H1 (cell line): ENCODE measurements around the gene PCDHGB5. TPM values are rescaled to one million over a fixed set of nuclear protein-coding genes. Genes with fewer than 3 reads are reported as not detected.

Experiments
- CTCF ChIA-PET: fragments of 300-600 bp; sonication (Branson Sonifier 250); formaldehyde crosslinking; loops from one replicate; lab custom pipeline; 2021; ENCODE audit not compliant: partially characterized antibody; lab: Charles Lee
- POLR2A ChIA-PET: fragments of 300-600 bp; sonication (Branson Sonifier 250); formaldehyde crosslinking; loops from one replicate; lab custom pipeline; 2021; ENCODE audit warnings: inconsistent platforms; ENCODE audit not compliant: partially characterized antibody; lab: Charles Lee
- DNase-seq, 2 experiments: peaks; one replicate each; pipeline versions ENCODE4 v3.0.0 to v3.0.0-alpha.2; 2010 to 2022; ENCODE audit warnings: low spot score in 2 of 2, low read depth in 1 of 2, mixed read lengths in 1 of 2
- FAIRE-seq: peaks from 2 replicates; lab custom pipeline; 2011; peaks lifted over from hg19 to GRCh38; lab: Jason Lieb, UNC
- H2AFZ ChIP-seq: 2 replicates; pipeline ENCODE4 v1.8.1; 2012; ENCODE audit warnings: low read length, inconsistent platforms
- H2AK5ac ChIP-seq: 2 replicates; pipeline ENCODE4 v1.6.1; 2013; ENCODE audit warnings: low read depth, low read length
- H2BK120ac ChIP-seq: replicated peaks from 2 replicates; pipeline ENCODE3; 2013; ENCODE audit warnings: low read depth, low read length, inconsistent platforms
- H2BK12ac ChIP-seq: 2 replicates; pipeline ENCODE4 v1.6.1; 2013; ENCODE audit warnings: low read depth, low read length
- H2BK15ac ChIP-seq: 2 replicates; pipeline ENCODE4 v1.6.1; 2013; ENCODE audit warnings: low read length
- H2BK20ac ChIP-seq: 2 replicates; pipeline ENCODE4 v1.6.1; 2013; ENCODE audit warnings: low read length
- H2BK5ac ChIP-seq: 2 replicates; pipeline ENCODE4 v1.6.1; 2013; ENCODE audit warnings: low read depth, low read length
- H3K14ac ChIP-seq: 2 replicates; pipeline ENCODE4 v1.6.1; 2013; ENCODE audit warnings: inconsistent platforms; ENCODE audit not compliant: insufficient read length
- H3K18ac ChIP-seq: 2 replicates; pipeline ENCODE4 v1.6.1; 2013; ENCODE audit warnings: low read length; ENCODE audit errors: extremely low read depth
- H3K23ac ChIP-seq: 2 replicates; pipeline ENCODE4 v1.6.1; 2013; ENCODE audit warnings: inconsistent platforms; ENCODE audit not compliant: insufficient read length
- H3K23me2 ChIP-seq: 2 replicates; pipeline ENCODE4 v1.6.1; 2013; ENCODE audit warnings: low read depth, low read length
- H3K27ac ChIP-seq: 2 replicates; pipeline ENCODE4 v1.6.1; 2011; ENCODE audit warnings: low read depth, low read length, inconsistent platforms
- H3K27me3 ChIP-seq, 4 experiments: replicated peaks in 1 of 4; 1 replicate in 1 of 4; 2 replicates in 3 of 4; pipeline versions ENCODE4 v1.6.1 to v1.8.1; 2011 to 2013; ENCODE audit warnings: low read length in 3 of 4, mild to moderate bottlenecking in 3 of 4, inconsistent platforms in 2 of 4, mixed read lengths in 2 of 4, moderate library complexity in 1 of 4; ENCODE audit not compliant: control insufficient read depth in 3 of 4, insufficient read depth in 3 of 4; ENCODE audit errors: extremely low read depth in 1 of 4
- H3K36me3 ChIP-seq, 4 experiments: 2 replicates each; pipeline versions ENCODE4 v1.6.1 to v1.8.1; 2011 to 2013; ENCODE audit warnings: mild to moderate bottlenecking in 4 of 4, low read length in 3 of 4, moderate library complexity in 2 of 4, control low read depth in 1 of 4, inconsistent platforms in 1 of 4; ENCODE audit not compliant: insufficient read depth in 4 of 4, control insufficient read depth in 2 of 4
- H3K4ac ChIP-seq: replicated peaks from 2 replicates; pipeline ENCODE3; 2013; ENCODE audit warnings: low read length, low read depth, mixed read lengths, inconsistent platforms; ENCODE audit not compliant: insufficient read length
- H3K4me1 ChIP-seq, 4 experiments: replicated peaks in 1 of 4; 1 replicate in 1 of 4; 2 replicates in 3 of 4; pipeline versions ENCODE4 v1.6.1 to v1.8.1; 2011 to 2013; ENCODE audit warnings: low read length in 3 of 4, inconsistent platforms in 2 of 4, mixed read lengths in 1 of 4; ENCODE audit not compliant: insufficient read depth in 4 of 4, control insufficient read depth in 3 of 4
- H3K4me2 ChIP-seq, 2 experiments: 2 replicates each; pipeline versions ENCODE4 v1.6.1 to v1.8.1; 2011 to 2013; ENCODE audit warnings: low read depth in 2 of 2, low read length in 2 of 2, control low read depth in 1 of 2, inconsistent platforms in 1 of 2, mild to moderate bottlenecking in 1 of 2; ENCODE audit not compliant: insufficient read depth in 1 of 2
- H3K4me3 ChIP-seq, 4 experiments: fragments of 200-600, 300-600 bp in 1 of 4; sonication (generic), shearing (Covaris generic), sonication (Bioruptor Twin) in 1 of 4; 2 replicates each; pipeline versions ENCODE4 v1.5.1 to v1.8.1; 2011 to 2016; ENCODE audit warnings: low read length in 4 of 4, low read depth in 3 of 4, control low read depth in 2 of 4, inconsistent platforms in 2 of 4, mild to moderate bottlenecking in 2 of 4, mixed read lengths in 1 of 4, moderate library complexity in 1 of 4; ENCODE audit not compliant: insufficient read depth in 2 of 4; ENCODE audit errors: extremely low read depth in 1 of 4
- H3K56ac ChIP-seq: replicated peaks from 2 replicates; pipeline ENCODE3; 2013; ENCODE audit warnings: low read depth, mild to moderate bottlenecking, mixed read lengths, low read length, inconsistent platforms; ENCODE audit not compliant: insufficient read length
- H3K79me1 ChIP-seq: 2 replicates; pipeline ENCODE4 v1.6.1; 2013; ENCODE audit warnings: low read depth, low read length, control low read depth
- H3K79me2 ChIP-seq, 2 experiments: 2 replicates each; pipeline versions ENCODE4 v1.6.1 to v1.8.1; 2012 to 2013; ENCODE audit warnings: low read length in 2 of 2, mild to moderate bottlenecking in 2 of 2, inconsistent platforms in 1 of 2; ENCODE audit not compliant: insufficient read depth in 2 of 2, control insufficient read depth in 1 of 2
- H3K9ac ChIP-seq, 4 experiments: replicated peaks in 1 of 4; 1 replicate in 1 of 4; 2 replicates in 3 of 4; pipeline versions ENCODE4 v1.6.1 to v1.8.1; 2011 to 2013; ENCODE audit warnings: low read depth in 3 of 4, low read length in 3 of 4, control low read depth in 2 of 4, mild to moderate bottlenecking in 2 of 4, moderate library complexity in 2 of 4, inconsistent platforms in 1 of 4; ENCODE audit errors: extremely low read depth in 1 of 4
- H3K9me3 ChIP-seq, 2 experiments: 2 replicates each; pipeline versions ENCODE4 v1.6.1 to v1.8.1; 2012 to 2013; ENCODE audit warnings: mild to moderate bottlenecking in 2 of 2, moderate library complexity in 2 of 2, control low read depth in 1 of 2, inconsistent platforms in 1 of 2, low read depth in 1 of 2, low read length in 1 of 2, mixed read lengths in 1 of 2; ENCODE audit not compliant: insufficient read depth in 2 of 2
- H4K20me1 ChIP-seq, 2 experiments: replicated peaks in 1 of 2; 2 replicates each; pipeline versions ENCODE3 to v1.8.1; 2011 to 2013; ENCODE audit warnings: inconsistent platforms in 2 of 2, low read length in 2 of 2, mild to moderate bottlenecking in 1 of 2; ENCODE audit not compliant: insufficient read depth in 2 of 2, control insufficient read depth in 1 of 2
- H4K5ac ChIP-seq: 2 replicates; pipeline ENCODE4 v1.6.1; 2013; ENCODE audit warnings: low read length, low read depth, mixed read lengths, inconsistent platforms; ENCODE audit not compliant: insufficient read length
- H4K8ac ChIP-seq: 2 replicates; pipeline ENCODE4 v1.8.0; 2013; ENCODE audit warnings: mild to moderate bottlenecking, moderate library complexity, low read length, inconsistent platforms; ENCODE audit not compliant: insufficient read depth; ENCODE audit errors: extremely low read depth
- H4K91ac ChIP-seq: replicated peaks from 2 replicates; pipeline ENCODE3; 2013; ENCODE audit warnings: low read length, mixed read lengths, inconsistent platforms; ENCODE audit not compliant: insufficient read length
- EGR1 ChIP-seq: IDR thresholded peaks from 2 replicates; pipeline ENCODE4 v1.6.1; 2011; ENCODE audit warnings: low read depth, low read length, borderline replicate concordance
- RAD21 ChIP-seq, 2 experiments: IDR thresholded peaks in 1 of 2; conservative IDR thresholded peaks in 1 of 2; 2 replicates each; pipeline ENCODE4 v1.6.1; 2011; ENCODE audit warnings: low read depth in 2 of 2, low read length in 2 of 2, improper control_type of control experiment in 1 of 2, inconsistent platforms in 1 of 2, mild to moderate bottlenecking in 1 of 2, moderate library complexity in 1 of 2
- WGBS, 2 experiments: shearing (Covaris generic) in 1 of 2; methylation state at CpG; one replicate each; pipeline versions ENCODE4 v1.1.6 to v1.1.7; 2013 to 2015; ENCODE audit warnings: low lambda C conversion rate in 2 of 2, mixed read lengths in 2 of 2, inconsistent platforms in 1 of 2, low coverage in 1 of 2, missing lambda C conversion rate in 1 of 2; ENCODE audit not compliant: insufficient replicate concordance in 2 of 2, insufficient coverage in 1 of 2, insufficient read length in 1 of 2; ENCODE audit errors: extremely low coverage in 1 of 2, missing lambda C conversion rate in 1 of 2; 5-methylcytosine and 5-hydroxymethylcytosine counted together
- polyA plus RNA-seq, 7 experiments: library from polyadenylated mRNA; depleted of rRNA in 3 of 7; stranded (reverse) in 5 of 7; unstranded in 2 of 7; fragments of >200 nt in 5 of 7; fragments of 200-250 nt in 2 of 7; gene quantifications; 1 replicate in 5 of 7; 2 replicates in 1 of 7; 4 replicates in 1 of 7; pipeline versions ENCODE4 v1.2.1 to v1.2.3, GENCODE V29; 2011 to 2013; ENCODE audit warnings: missing spikeins in 2 of 7, mixed read lengths in 2 of 7
- total RNA-seq: library from RNA; stranded (reverse); fragmentation: NEBNext Ultra II Directional; extraction: Animal tissue kit (Norgen Biotek cat#: 25700); gene quantifications from 2 replicates; pipeline ENCODE4 v1.2.1, GENCODE V29; 2021
- TF ChIP-seq, protein P1 (sequence below): IDR thresholded peaks from 2 replicates; pipeline ENCODE4 v1.6.1; 2012; ENCODE audit warnings: inconsistent platforms
- TF ChIP-seq, protein P2 (sequence below), 3 experiments: IDR thresholded peaks; 1 replicate in 2 of 3; 2 replicates in 1 of 3; pipeline versions ENCODE4 v1.5.1 to v1.6.1; 2011; ENCODE audit warnings: low read length in 3 of 3, mild to moderate bottlenecking in 3 of 3, inconsistent platforms in 2 of 3, low read depth in 1 of 3, moderate library complexity in 1 of 3; ENCODE audit not compliant: insufficient read depth in 1 of 3; ENCODE audit errors: control extremely low read depth in 1 of 3

The PCDHGB5 gene
- total and polyA plus RNA-seq, 2 of the 8 experiments (the other 6 are each of a cell fraction or from before 2014, with no cell fraction given): 1.1 to 2.6 TPM

DNA sequence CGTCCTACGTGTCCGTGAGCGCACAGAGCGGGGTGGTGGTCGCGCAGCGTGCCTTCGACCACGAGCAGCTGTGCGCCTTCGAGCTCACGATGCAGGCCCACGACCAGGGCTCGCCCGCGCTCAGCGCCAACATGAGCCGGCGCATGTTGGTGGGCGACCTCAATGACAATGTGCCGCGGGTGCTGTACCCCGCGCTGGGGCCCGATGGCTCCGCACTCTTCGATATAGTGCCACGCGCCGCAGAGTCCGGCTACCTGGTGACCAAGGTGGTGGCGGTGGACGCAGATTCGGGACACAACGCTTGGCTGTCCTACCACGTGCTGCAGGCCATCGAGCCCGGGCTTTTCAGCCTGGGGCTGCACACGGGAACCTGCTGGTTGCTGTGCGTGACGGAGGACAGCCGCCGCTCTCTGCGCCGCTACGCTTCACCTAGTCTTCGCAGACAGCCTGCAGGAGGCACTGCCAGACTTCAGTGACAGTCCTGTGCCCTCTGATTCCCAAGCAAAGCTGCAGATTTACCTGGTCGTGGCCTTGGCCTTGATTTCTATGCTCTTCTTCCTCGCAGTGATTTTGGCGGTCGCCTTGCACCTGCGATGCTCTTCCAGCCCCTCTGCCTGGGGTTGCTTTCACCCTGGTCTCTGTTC lies 30.2 kb downstream of the PCDHGB5 start:
- H3K4me2 ChIP-seq: no peak overlapping the region
- no peak overlapping the region for H3K14ac ChIP-seq
- CTCF ChIA-PET: interaction anchor here (0.5 to 3.1 kb wide), 19 partner anchors 15 to 282 kb away, joined by 3 to 10 read pairs (median 3); partner anchors contain the start of genes PCDHB14, PCDHGA10 and PCDHGB6
- H3K9ac ChIP-seq: no peak overlapping the region
- no peak overlapping the region for H4K8ac ChIP-seq
- H3K23me2 ChIP-seq: no peaks in the 10 kb centered on the region
- H3K27ac ChIP-seq: no peak overlapping the region
- H3K4ac ChIP-seq: no peak overlapping the region
- peak; percentile 10 to 31; a peak in 2 of 4 replicates for TF ChIP-seq RAD21 (IDR thresholded peaks at IDR 0.05 in 1 of 2, conservative IDR thresholded peaks at IDR 0.05 in 1 of 2; ENCODE audit: low read depth in 2 of 2, low read length in 2 of 2)
- TF ChIP-seq, protein P1, sequence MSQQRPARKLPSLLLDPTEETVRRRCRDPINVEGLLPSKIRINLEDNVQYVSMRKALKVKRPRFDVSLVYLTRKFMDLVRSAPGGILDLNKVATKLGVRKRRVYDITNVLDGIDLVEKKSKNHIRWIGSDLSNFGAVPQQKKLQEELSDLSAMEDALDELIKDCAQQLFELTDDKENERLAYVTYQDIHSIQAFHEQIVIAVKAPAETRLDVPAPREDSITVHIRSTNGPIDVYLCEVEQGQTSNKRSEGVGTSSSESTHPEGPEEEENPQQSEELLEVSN: peak; percentile 14; the same call in 1 of the 2 replicates
- TF ChIP-seq, protein P2, sequence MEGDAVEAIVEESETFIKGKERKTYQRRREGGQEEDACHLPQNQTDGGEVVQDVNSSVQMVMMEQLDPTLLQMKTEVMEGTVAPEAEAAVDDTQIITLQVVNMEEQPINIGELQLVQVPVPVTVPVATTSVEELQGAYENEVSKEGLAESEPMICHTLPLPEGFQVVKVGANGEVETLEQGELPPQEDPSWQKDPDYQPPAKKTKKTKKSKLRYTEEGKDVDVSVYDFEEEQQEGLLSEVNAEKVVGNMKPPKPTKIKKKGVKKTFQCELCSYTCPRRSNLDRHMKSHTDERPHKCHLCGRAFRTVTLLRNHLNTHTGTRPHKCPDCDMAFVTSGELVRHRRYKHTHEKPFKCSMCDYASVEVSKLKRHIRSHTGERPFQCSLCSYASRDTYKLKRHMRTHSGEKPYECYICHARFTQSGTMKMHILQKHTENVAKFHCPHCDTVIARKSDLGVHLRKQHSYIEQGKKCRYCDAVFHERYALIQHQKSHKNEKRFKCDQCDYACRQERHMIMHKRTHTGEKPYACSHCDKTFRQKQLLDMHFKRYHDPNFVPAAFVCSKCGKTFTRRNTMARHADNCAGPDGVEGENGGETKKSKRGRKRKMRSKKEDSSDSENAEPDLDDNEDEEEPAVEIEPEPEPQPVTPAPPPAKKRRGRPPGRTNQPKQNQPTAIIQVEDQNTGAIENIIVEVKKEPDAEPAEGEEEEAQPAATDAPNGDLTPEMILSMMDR (IDR thresholded peaks at IDR 0.05; ENCODE audit: control extremely low read depth in 1 of 3, insufficient read depth in 1 of 3, low read depth in 1 of 3, low read length in 3 of 3): peak in 2 of 3 experiments; percentile 5 to 6; a peak in 2 of 4 replicates
- no peak for TF ChIP-seq EGR1
- POLR2A ChIA-PET: interaction anchor here (0.7 to 1.4 kb wide), 2 partner anchors 23 to 86 kb away, joined by 3 to 5 read pairs; no protein-coding TSS in a partner anchor
- no peak overlapping the region for H3K56ac ChIP-seq
- H2BK120ac ChIP-seq: no peak overlapping the region
- no peaks in the 10 kb centered on the region; a peak in 1 of 4 replicates for H3K79me2 ChIP-seq
- H3K18ac ChIP-seq: no peak overlapping the region
- H3K9me3 ChIP-seq: peaks cover 42 to 54% of the 10 kb centered on the region in 2 experiments
- peaks cover 0 to 21% (median 3%) of the 10 kb centered on the region in 4 experiments; a peak in 3 of 8 replicates for H3K36me3 ChIP-seq
- no peaks in the 10 kb centered on the region for H3K27me3 ChIP-seq
- H2BK15ac ChIP-seq: no peak overlapping the region
- no peak overlapping the region for H2BK20ac ChIP-seq
- DNase-seq (peak in 1 of 2 experiments; percentile 39), FAIRE-seq (no peak)
- 95% methylated on average over 44 of the region's 53 CpGs; no CpG with 5 or more reads in 1 of the 2 experiments for WGBS, 2 experiments
- H3K4me1 ChIP-seq: no peaks in the 10 kb centered on the region
- H2AK5ac ChIP-seq: no peak overlapping the region
- no peak overlapping the region for H2AFZ ChIP-seq
- H4K5ac ChIP-seq: no peak overlapping the region
- H4K91ac ChIP-seq: no peak overlapping the region
- no peak overlapping the region for H2BK12ac ChIP-seq
- peaks cover 2% of the 10 kb centered on the region; the same call in 1 of the 2 replicates for H3K79me1 ChIP-seq
- no peaks in the 10 kb centered on the region for H4K20me1 ChIP-seq
- no peak overlapping the region for H2BK5ac ChIP-seq
- no peak overlapping the region for H3K4me3 ChIP-seq
- H3K23ac ChIP-seq: no peak overlapping the region
